Measurements from ENCODE around the gene CACNA2D1.
A peak's percentile ranks its signal among the peaks of the same experiment; 100 is the strongest.

Gene CACNA2D1

DNA sequence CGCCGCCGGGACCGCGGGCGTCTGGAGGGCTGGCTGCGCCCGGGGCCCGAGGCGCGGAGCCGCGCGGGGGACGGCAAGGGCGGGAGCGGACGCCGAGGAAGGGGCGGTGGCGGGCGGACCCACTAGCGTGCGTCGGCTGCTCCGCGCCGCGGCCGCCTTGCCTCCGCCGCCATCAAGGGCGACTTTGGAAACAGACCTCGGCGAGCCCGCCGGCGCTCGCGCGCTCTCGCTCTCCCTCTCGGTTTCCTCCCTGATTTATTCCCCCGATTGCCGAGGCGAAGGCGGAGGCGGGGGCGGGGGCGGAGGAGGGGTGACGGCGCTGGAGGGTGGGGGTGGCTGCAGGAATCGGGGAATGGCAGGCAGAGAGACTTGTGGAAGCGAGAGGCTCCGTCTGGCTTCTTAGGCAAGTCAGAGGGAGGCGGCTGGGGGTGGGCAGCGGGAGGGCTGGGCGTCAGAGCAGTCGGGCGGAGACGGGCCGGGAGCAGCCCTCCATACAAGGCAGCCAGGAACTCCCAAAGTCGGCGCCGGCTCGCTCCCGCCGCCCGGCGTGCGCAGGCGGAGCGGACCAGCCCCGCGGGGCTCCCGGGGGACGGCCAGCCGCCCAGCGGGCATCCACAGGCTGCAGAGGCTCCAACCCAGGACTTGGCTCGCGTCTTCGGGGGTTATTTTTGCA lies at the start of gene CACNA2D1:
Gene CACNA2D1 (minus strand): TSS at position 231 of the 673 bp plus-strand sequence.
- Histone ChIP-seq H3K27me3 (replicated peaks; ENCODE audit: control insufficient read depth, insufficient read depth, low read length) (no peaks in the 10 kb centered on the region; the same call in 1 of the 2 replicates), H3K36me3 (ENCODE audit: control insufficient read depth, insufficient read depth, low read length) (no peaks in the 10 kb centered on the region), H3K4me3 (replicated peaks; ENCODE audit: low read depth, low read length) (peak within 1 kb of the TSS; percentile 10; the same call in 1 of the 2 replicates)
- TF ChIP-seq, protein P1, sequence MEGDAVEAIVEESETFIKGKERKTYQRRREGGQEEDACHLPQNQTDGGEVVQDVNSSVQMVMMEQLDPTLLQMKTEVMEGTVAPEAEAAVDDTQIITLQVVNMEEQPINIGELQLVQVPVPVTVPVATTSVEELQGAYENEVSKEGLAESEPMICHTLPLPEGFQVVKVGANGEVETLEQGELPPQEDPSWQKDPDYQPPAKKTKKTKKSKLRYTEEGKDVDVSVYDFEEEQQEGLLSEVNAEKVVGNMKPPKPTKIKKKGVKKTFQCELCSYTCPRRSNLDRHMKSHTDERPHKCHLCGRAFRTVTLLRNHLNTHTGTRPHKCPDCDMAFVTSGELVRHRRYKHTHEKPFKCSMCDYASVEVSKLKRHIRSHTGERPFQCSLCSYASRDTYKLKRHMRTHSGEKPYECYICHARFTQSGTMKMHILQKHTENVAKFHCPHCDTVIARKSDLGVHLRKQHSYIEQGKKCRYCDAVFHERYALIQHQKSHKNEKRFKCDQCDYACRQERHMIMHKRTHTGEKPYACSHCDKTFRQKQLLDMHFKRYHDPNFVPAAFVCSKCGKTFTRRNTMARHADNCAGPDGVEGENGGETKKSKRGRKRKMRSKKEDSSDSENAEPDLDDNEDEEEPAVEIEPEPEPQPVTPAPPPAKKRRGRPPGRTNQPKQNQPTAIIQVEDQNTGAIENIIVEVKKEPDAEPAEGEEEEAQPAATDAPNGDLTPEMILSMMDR (IDR thresholded peaks at IDR 0.05; ENCODE audit: insufficient read depth, low read length, poor library complexity, severe bottlenecking): no peak
- DNase-seq (ENCODE audit: extremely low read depth, insufficient read length): peak; percentile 19

DNA sequence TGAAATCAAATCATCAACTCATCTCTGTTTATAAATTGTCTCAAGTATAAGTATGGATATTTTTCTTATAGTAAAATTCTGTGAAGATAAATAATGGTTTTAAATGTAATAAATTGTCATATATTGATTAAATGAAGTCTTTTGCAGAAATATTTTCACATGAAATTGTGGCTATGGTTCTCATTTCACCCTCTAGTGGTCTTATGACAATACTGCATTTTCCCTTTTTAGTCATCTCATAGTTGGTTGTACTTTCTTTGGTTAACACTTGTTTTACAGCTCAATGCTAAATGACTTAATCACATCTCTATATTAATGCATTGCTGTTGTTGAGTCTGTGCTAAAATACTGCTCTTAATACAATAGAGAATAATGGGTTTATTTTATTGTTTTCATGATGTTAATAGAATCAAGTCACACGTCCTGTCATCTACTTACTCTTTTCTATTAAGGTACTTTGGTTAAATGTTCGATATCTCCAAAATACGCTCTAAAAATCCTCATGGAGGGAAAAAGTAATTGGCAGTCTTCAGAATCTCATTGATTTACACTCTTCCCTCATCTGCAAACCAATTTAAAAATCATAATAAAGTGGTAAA lies 38.0 kb upstream of the CACNA2D1 start:
- TF ChIP-seq, protein P1 (IDR thresholded peaks at IDR 0.05; ENCODE audit: insufficient read depth, low read length, poor library complexity, severe bottlenecking): peak; percentile 66
- Histone ChIP-seq H3K4me3 (replicated peaks; ENCODE audit: low read depth, low read length) (no peak overlapping the region), H3K36me3 (ENCODE audit: control insufficient read depth, insufficient read depth, low read length) (no peaks in the 10 kb centered on the region), H3K27me3 (replicated peaks; ENCODE audit: control insufficient read depth, insufficient read depth, low read length) (no peaks in the 10 kb centered on the region)
- no peak for DNase-seq (ENCODE audit: extremely low read depth, insufficient read length)

DNA sequence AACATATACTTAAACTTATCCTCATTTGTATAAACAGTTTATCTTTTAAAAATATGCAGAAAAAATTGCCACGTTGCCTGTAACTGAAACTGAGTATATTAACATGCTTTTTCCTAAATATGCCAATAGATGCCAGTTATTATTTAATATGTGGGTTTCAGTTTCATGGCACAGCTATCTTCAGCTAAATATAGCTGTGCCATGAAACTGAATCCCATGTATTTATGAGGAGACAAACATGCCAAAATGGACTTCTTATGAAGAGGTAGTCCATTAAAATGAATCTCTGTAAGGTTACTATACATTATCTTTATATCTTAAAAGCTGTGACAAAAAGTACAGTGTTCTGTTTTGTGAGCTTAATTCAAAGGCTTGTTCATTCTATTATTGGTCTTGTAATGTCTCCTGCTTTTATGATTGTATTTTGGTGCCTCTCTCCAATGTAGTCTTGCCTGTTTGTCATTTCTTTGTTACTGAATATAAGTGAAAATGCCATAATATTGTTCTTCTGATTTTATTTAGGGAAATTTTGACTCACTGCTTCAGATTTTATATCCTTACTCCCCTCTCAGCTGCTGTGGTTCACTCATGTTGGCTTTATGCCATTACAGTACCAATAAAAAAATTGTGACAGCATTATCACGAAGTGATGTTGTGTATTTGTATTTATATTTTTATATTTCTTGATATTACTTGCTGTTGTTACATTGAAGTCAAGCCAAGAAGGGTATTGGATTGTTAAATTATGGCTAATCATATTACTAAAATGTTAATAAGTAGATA lies 34.3 kb upstream of the CACNA2D1 start:
- no peak for DNase-seq (ENCODE audit: extremely low read depth, insufficient read length)
- Histone ChIP-seq H3K4me3 (replicated peaks; ENCODE audit: low read depth, low read length) (no peak overlapping the region), H3K27me3 (replicated peaks; ENCODE audit: control insufficient read depth, insufficient read depth, low read length) (no peaks in the 10 kb centered on the region), H3K36me3 (ENCODE audit: control insufficient read depth, insufficient read depth, low read length) (no peaks in the 10 kb centered on the region)
- TF ChIP-seq, protein P1 (IDR thresholded peaks at IDR 0.05; ENCODE audit: insufficient read depth, low read length, poor library complexity, severe bottlenecking): no peak

DNA sequence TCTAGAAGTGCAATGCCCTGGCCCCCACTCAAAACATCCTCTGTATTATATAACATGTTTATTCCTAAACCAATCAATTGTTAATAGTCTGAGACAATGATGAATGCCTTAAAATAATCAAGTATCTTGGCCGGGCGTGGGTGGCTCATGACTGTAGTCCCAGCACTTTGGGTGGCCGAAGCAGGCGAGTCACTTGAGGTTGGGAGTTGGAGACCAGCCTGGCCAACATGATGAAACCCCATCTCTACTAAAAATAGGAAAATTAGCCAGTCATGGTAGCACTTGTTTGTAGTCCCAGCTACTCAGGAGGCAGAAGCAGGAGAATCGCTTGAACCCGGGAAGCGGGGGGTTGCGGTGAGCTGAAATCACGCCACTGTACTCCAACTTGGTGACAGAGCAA lies 29.4 kb upstream of the CACNA2D1 start:
- TF ChIP-seq, protein P1 (IDR thresholded peaks at IDR 0.05; ENCODE audit: insufficient read depth, low read length, poor library complexity, severe bottlenecking): no peak
- no peak for DNase-seq (ENCODE audit: extremely low read depth, insufficient read length)
- H3K27me3 ChIP-seq (replicated peaks; ENCODE audit: control insufficient read depth, insufficient read depth, low read length): no peaks in the 10 kb centered on the region

DNA sequence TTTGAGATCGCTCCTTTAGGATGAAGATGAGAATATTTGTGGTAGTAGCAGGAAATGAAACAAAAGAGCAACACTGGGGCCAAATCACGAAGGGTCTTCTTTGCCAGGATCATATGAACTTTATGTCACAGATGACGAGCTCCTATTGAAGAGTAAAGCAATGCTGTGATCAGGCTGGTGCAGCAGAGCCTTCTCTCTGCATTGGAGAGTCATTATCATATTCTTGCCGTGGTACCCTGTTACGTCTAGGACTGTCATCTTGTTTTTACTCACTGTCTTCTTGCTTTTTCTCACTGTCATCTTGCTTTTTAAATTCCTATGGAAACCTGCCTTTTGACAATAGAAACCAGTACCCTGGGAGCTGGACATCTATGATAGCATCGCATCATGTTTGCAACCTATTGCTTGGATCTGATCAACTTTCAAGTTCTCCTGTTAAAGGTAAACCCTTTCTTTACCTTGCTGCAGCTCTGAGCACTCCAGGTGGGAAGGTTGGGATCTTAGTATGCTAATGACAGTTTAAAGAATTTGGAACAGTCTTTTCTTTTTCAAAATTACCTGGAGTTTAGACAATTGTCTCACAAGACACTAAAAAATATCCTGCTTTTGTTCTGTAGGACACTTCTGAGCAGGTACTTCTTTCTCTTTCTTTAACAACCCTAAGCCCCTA lies 27.9 kb upstream of the CACNA2D1 start:
- Histone ChIP-seq H3K27me3 (replicated peaks; ENCODE audit: control insufficient read depth, insufficient read depth, low read length) (no peaks in the 10 kb centered on the region), H3K4me3 (replicated peaks; ENCODE audit: low read depth, low read length) (no peak overlapping the region), H3K36me3 (ENCODE audit: control insufficient read depth, insufficient read depth, low read length) (no peaks in the 10 kb centered on the region)
- no peak for DNase-seq (ENCODE audit: extremely low read depth, insufficient read length)
- TF ChIP-seq, protein P1 (IDR thresholded peaks at IDR 0.05; ENCODE audit: insufficient read depth, low read length, poor library complexity, severe bottlenecking): no peak

More for the DNA sequence above, 29.4 kb upstream of the CACNA2D1 start:
- Histone ChIP-seq H3K4me3 (replicated peaks; ENCODE audit: low read depth, low read length) (no peak overlapping the region), H3K36me3 (ENCODE audit: control insufficient read depth, insufficient read depth, low read length) (no peaks in the 10 kb centered on the region)

Measured in GM06990 (cell line).